Endothelial cell of umbilical vein (primary cell): ENCODE data around the gene UBE4B. TPM values are rescaled to one million over a fixed set of nuclear protein-coding genes. Genes with fewer than 3 reads are reported as not detected.

ENCODE experiments used
- BruUV-seq: library from RNA; stranded (reverse); fragments of 400-500 nt; replicated peaks from 2 replicates; lab custom pipeline; 2021; lab: Mats Ljungman, UMichigan
- CTCF ChIA-PET: fragments of 300-600, 350-600 bp; sonication (Branson Sonifier 250); formaldehyde crosslinking; loops from one replicate; lab custom pipeline; 2021; ENCODE audit warnings: antibody characterized with exemption, inconsistent platforms; lab: Charles Lee
- POLR2A ChIA-PET: fragments of 300-600, 350-600 bp; sonication (Branson Sonifier 250); formaldehyde crosslinking; loops from one replicate; lab custom pipeline; 2021; ENCODE audit warnings: antibody characterized with exemption, inconsistent platforms; lab: Charles Lee
- DNase-seq: peaks from one replicate; pipeline ENCODE4 v3.0.0-alpha.2; 2011; ENCODE audit warnings: low read depth, low spot score
- FAIRE-seq: peaks from 2 replicates; lab custom pipeline; 2011; peaks lifted over from hg19 to GRCh38; lab: Jason Lieb, UNC
- H2AFZ ChIP-seq: 2 replicates; pipeline ENCODE4 v1.6.0; 2012; ENCODE audit warnings: low read depth, low read length, control low read depth, inconsistent platforms
- H3K27ac ChIP-seq: 2 replicates; pipeline ENCODE4 v1.5.1; 2011; ENCODE audit warnings: low read depth, mild to moderate bottlenecking, control low read depth, low read length, moderate library complexity; ENCODE audit not compliant: insufficient read depth
- H3K27me3 ChIP-seq, 2 experiments: 2 replicates each; pipeline versions ENCODE4 v1.6.0 to v1.6.1; 2011; ENCODE audit warnings: low read length in 2 of 2, mixed read lengths in 1 of 2; ENCODE audit not compliant: control insufficient read depth in 2 of 2, insufficient read depth in 2 of 2
- H3K36me3 ChIP-seq, 2 experiments: 2 replicates in 1 of 2; 3 replicates in 1 of 2; pipeline ENCODE4 v1.5.1; 2011; ENCODE audit warnings: low read length in 2 of 2, mild to moderate bottlenecking in 1 of 2, moderate library complexity in 1 of 2; ENCODE audit not compliant: control insufficient read depth in 2 of 2, insufficient read depth in 2 of 2; ENCODE audit errors: extremely low read depth in 1 of 2
- H3K4me1 ChIP-seq: 3 replicates; pipeline ENCODE4 v1.5.1; 2011; ENCODE audit warnings: mild to moderate bottlenecking, low read length; ENCODE audit not compliant: control insufficient read depth, insufficient read depth; ENCODE audit errors: extremely low read depth
- H3K4me2 ChIP-seq: 2 replicates; pipeline ENCODE4 v1.6.1; 2011; ENCODE audit warnings: low read length, control low read depth, mixed read lengths; ENCODE audit not compliant: insufficient read depth
- H3K4me3 ChIP-seq, 3 experiments: fragments of 200-600 bp in 1 of 3; sonication (generic), shearing (Covaris generic) in 1 of 3; replicated peaks in 1 of 3; 2 replicates each; pipeline ENCODE4 v1.5.1; 2011 to 2016; ENCODE audit warnings: control low read depth in 3 of 3, low read length in 3 of 3, mild to moderate bottlenecking in 2 of 3, inconsistent platforms in 1 of 3, low read depth in 1 of 3, moderate library complexity in 1 of 3; ENCODE audit not compliant: insufficient read depth in 1 of 3
- H3K79me2 ChIP-seq: 2 replicates; pipeline ENCODE4 v1.6.0; 2012; ENCODE audit warnings: low read length, inconsistent platforms; ENCODE audit not compliant: control insufficient read depth, insufficient read depth
- H3K9ac ChIP-seq: replicated peaks from 2 replicates; pipeline ENCODE3; 2011; ENCODE audit warnings: low read length, control low read depth; ENCODE audit not compliant: insufficient read depth; ENCODE audit errors: extremely low read depth
- H3K9me1 ChIP-seq: replicated peaks from 3 replicates; pipeline ENCODE4 v1.6.0; 2011; ENCODE audit warnings: mild to moderate bottlenecking, low read length; ENCODE audit not compliant: control insufficient read depth, insufficient read depth; ENCODE audit errors: extremely low read depth
- H3K9me3 ChIP-seq: replicated peaks from 2 replicates; pipeline ENCODE4 v1.5.1; 2012; ENCODE audit warnings: low read length, inconsistent platforms; ENCODE audit not compliant: control insufficient read depth, insufficient read depth
- H4K20me1 ChIP-seq: replicated peaks from 2 replicates; pipeline ENCODE3; 2011; ENCODE audit warnings: mild to moderate bottlenecking, low read length; ENCODE audit not compliant: control insufficient read depth, insufficient read depth; ENCODE audit errors: extremely low read depth
- EZH2 ChIP-seq: IDR thresholded peaks from 2 replicates; pipeline ENCODE4 v1.6.1; 2012; ENCODE audit warnings: borderline replicate concordance, low read depth, mild to moderate bottlenecking, moderate library complexity, low read length, inconsistent platforms; ENCODE audit not compliant: severe bottlenecking
- FOS ChIP-seq: IDR thresholded peaks from 2 replicates; pipeline ENCODE4 v1.6.1; 2011; ENCODE audit warnings: mild to moderate bottlenecking, low read length, moderate library complexity, borderline replicate concordance; ENCODE audit not compliant: insufficient read depth
- GATA2 ChIP-seq: IDR thresholded peaks from 2 replicates; pipeline ENCODE4 v1.7.0; 2011; ENCODE audit warnings: low read depth, mild to moderate bottlenecking, moderate library complexity, mixed read lengths, low read length; ENCODE audit not compliant: insufficient read length, insufficient read depth
- JUN ChIP-seq: IDR thresholded peaks from 2 replicates; pipeline ENCODE4 v1.6.1; 2011; ENCODE audit warnings: borderline replicate concordance, low read depth; ENCODE audit not compliant: insufficient read length, insufficient read depth
- MYC ChIP-seq: IDR thresholded peaks from one replicate; pipeline ENCODE4 v1.6.1; 2011; ENCODE audit warnings: mild to moderate bottlenecking, low read depth, low read length
- POLR2A ChIP-seq: IDR thresholded peaks from 2 replicates; pipeline ENCODE4 v1.6.1; 2012; ENCODE audit warnings: low read depth, mild to moderate bottlenecking, control low read depth, low read length
- POLR2AphosphoS5 ChIP-seq: IDR thresholded peaks from 2 replicates; pipeline ENCODE4 v1.6.1; 2012; ENCODE audit warnings: low read depth, mild to moderate bottlenecking, control low read depth, low read length, moderate library complexity; ENCODE audit not compliant: insufficient read depth
- dilution Hi-C: fragments of 300-500 bp; cut with MboI; formaldehyde crosslinking; loops from one replicate; pipeline ENCODE4 v1.15.0; 2019; ENCODE audit warnings: low sequenced_read_pairs; ENCODE audit not compliant: extremely low pct_ligation_motif_present
- intact Hi-C: fragments of 100-400 bp; cut with micrococcal nuclease; formaldehyde crosslinking; loops from one replicate; pipeline ENCODE4 v1.10.0; 2022
- polyA plus RNA-seq, 4 experiments: library from polyadenylated mRNA; depleted of rRNA in 3 of 4; stranded (reverse) in 3 of 4; unstranded in 1 of 4; fragments of >200 nt; gene quantifications; 2 replicates each; pipeline versions ENCODE4 v1.2.1 to v1.2.3, GENCODE V29; 2011 to 2012; ENCODE audit warnings: missing spikeins in 1 of 4
- total RNA-seq: library from RNA; stranded (reverse); gene quantifications from 2 replicates; pipeline ENCODE4 v1.2.3, GENCODE V29; 2021
- TF ChIP-seq, protein P1 (sequence below): IDR thresholded peaks from 2 replicates; pipeline ENCODE4 v1.6.1; 2011; ENCODE audit not compliant: insufficient read depth, insufficient read length
- TF ChIP-seq, protein P2 (sequence below), 2 donors: IDR thresholded peaks; 1 replicate in 1 of 2; 2 replicates in 1 of 2; pipeline ENCODE4 v1.5.1; 2011; ENCODE audit warnings: low read length in 2 of 2, mild to moderate bottlenecking in 2 of 2, moderate library complexity in 2 of 2, control low read depth in 1 of 2, inconsistent platforms in 1 of 2, low read depth in 1 of 2; ENCODE audit not compliant: insufficient read depth in 1 of 2; ENCODE audit errors: extremely low read depth in 1 of 2

UBE4B gene
- total and polyA plus RNA-seq, 2 donors (not counting 3 experiments of a cell fraction or from before 2014, with no cell fraction given), result 17.8 to 54.5 TPM

DNA sequence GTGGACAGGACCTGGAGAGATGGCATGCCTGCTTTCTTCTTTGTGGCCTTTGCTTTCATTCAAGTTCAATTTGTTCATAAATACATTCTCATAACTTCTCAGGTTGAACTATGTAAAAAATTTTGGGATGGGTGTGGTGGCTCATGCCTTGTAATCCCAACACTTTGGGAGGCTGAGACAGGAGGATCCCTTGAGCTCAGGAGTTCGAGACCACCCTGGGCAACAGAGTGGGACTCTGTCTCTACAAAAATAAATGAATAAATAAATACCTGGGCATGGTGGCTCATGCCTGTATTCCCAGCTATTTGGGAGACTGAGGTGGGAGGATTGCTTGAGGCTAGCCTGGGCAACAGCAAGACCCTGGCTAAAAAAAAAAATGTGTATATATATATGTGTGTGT is 179.7 kb downstream of the UBE4B start:
- FAIRE-seq (no peak), DNase-seq (no peak)
- no peak overlapping the region for H3K9ac ChIP-seq
- dilution Hi-C loops, result no loop called here
- H3K27ac ChIP-seq, result no peak overlapping the region
- ChIA-PET POLR2A (interaction anchor here (0.6 kb wide), 1 partner anchor 446 kb away, joined by 3 read pairs; no protein-coding TSS in a partner anchor), CTCF (interaction anchor here (1.0 to 1.3 kb wide), 4 partner anchors 13 to 54 kb away, joined by 3 to 6 read pairs (median 3); no protein-coding TSS in a partner anchor)
- no peaks in the 10 kb centered on the region for H3K9me3 ChIP-seq
- H3K36me3 ChIP-seq, result no peaks in the 10 kb centered on the region
- peaks cover 24% of the 10 kb centered on the region for H3K4me1 ChIP-seq
- no peaks in the 10 kb centered on the region for H3K27me3 ChIP-seq
- TF ChIP-seq, protein P1, sequence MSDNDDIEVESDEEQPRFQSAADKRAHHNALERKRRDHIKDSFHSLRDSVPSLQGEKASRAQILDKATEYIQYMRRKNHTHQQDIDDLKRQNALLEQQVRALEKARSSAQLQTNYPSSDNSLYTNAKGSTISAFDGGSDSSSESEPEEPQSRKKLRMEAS, result no peak
- TF ChIP-seq, protein P2, sequence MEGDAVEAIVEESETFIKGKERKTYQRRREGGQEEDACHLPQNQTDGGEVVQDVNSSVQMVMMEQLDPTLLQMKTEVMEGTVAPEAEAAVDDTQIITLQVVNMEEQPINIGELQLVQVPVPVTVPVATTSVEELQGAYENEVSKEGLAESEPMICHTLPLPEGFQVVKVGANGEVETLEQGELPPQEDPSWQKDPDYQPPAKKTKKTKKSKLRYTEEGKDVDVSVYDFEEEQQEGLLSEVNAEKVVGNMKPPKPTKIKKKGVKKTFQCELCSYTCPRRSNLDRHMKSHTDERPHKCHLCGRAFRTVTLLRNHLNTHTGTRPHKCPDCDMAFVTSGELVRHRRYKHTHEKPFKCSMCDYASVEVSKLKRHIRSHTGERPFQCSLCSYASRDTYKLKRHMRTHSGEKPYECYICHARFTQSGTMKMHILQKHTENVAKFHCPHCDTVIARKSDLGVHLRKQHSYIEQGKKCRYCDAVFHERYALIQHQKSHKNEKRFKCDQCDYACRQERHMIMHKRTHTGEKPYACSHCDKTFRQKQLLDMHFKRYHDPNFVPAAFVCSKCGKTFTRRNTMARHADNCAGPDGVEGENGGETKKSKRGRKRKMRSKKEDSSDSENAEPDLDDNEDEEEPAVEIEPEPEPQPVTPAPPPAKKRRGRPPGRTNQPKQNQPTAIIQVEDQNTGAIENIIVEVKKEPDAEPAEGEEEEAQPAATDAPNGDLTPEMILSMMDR (IDR thresholded peaks at IDR 0.05; ENCODE audit: extremely low read depth in 1 of 2, insufficient read depth in 1 of 2, low read depth in 1 of 2, low read length in 2 of 2), result no peak
- TF ChIP-seq GATA2 (no peak), MYC (no peak), POLR2A (no peak), EZH2 (no peak), FOS (no peak), JUN (no peak), POLR2AphosphoS5 (no peak)
- H4K20me1 ChIP-seq, result no peaks in the 10 kb centered on the region
- no peaks in the 10 kb centered on the region for H3K9me1 ChIP-seq
- H3K79me2 ChIP-seq, result peaks cover 52% of the 10 kb centered on the region
- H2AFZ ChIP-seq, result no peak overlapping the region
- peak overlapping the region; percentile 76 for H3K4me2 ChIP-seq
- intact Hi-C loops, result loop anchor here (5.0 kb wide), 2 partner anchors 65 to 180 kb away; partner anchors contain the start of gene UBE4B
- BruUV-seq, result no TSS peak
- H3K4me3 ChIP-seq, result peak overlapping the region in 1 of 3 experiments; percentile 79
